ENCODE measurements around the gene TGFA.

DNA sequence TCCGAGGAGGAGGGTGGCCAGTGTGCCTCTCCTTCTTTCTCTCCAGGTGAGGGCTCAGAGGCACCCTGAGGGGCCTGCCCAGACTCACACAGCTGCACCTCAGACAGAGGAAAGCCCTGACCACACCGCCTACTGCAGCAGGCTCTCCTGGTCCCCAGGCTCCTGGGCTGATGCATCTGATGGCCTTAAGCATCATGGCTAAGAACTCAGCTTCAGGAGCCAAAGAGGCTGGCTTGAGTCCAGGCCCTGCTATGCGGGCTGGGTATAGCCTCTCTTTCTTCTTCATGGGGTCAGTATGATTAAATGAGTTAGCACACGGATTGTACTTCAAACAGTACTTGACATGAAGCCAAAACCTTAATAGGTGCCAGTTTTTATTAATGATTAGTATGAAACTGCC is 89.6 kb downstream of the TGFA start:
- TF ChIP-seq CTCF (IDR thresholded peaks at IDR 0.05) (no peak), POLR2A (IDR thresholded peaks at IDR 0.05) (no peak)
